Activated T-cell treated with anti-CD3 and anti-CD28 coated beads, Interleukin-2, amount 50 U/mL, for 4 hours (primary cell): ENCODE results near the gene ATP7B. TPM values are rescaled to one million over a fixed set of nuclear protein-coding genes. Genes with fewer than 3 reads are reported as not detected.

Source experiments
- ATAC-seq, 2 donors: fragments of 200-7000 bp; cut with Tn5 transposase; one replicate each; pipeline ENCODE4 v1.10.0; 2021
- DNase-seq: peaks from one replicate; pipeline ENCODE4 v3.0.0-alpha.2; 2020
- H3K27me3 Mint-ChIP-seq: one replicate; pipeline ENCODE4 v1.8.0; 2021; ENCODE audit warnings: low read depth, mixed read lengths
- H3K36me3 Mint-ChIP-seq: one replicate; pipeline ENCODE4 v1.8.0; 2022; ENCODE audit warnings: mixed read lengths; ENCODE audit not compliant: insufficient read depth
- H3K4me1 Mint-ChIP-seq: one replicate; pipeline ENCODE4 v1.8.0; 2021; ENCODE audit warnings: low read depth, mixed read lengths
- H3K4me3 Mint-ChIP-seq: one replicate; pipeline ENCODE4 v1.8.0; 2021; ENCODE audit warnings: mild to moderate bottlenecking, moderate library complexity, mixed read lengths
- H3K9me3 Mint-ChIP-seq: one replicate; pipeline ENCODE4 v1.8.0; 2021; ENCODE audit warnings: mixed read lengths
- total RNA-seq, 3 donors: library from RNA; stranded (reverse); gene quantifications; one replicate each; pipeline ENCODE4 v1.2.1, GENCODE V29; 2021

Gene ATP7B
- total RNA-seq, 3 donors from 2014 or later, result 0.54 to 0.83 (median 0.61) TPM

- H3K4me1 Mint-ChIP-seq, result peaks cover 20% of the 10 kb centered on the region
- H3K9me3 Mint-ChIP-seq, result peaks cover 9% of the 10 kb centered on the region
- H3K36me3 Mint-ChIP-seq, result peaks cover 73% of the 10 kb centered on the region
- H3K27me3 Mint-ChIP-seq, result no peaks in the 10 kb centered on the region
- ATAC-seq (no peak), DNase-seq (no peak)
- H3K4me3 Mint-ChIP-seq, result no peak within 1 kb of the TSS
Measured at GRCh38 chr13:52024481-52024880, 13.2 kb upstream of the ATP7B start, which contains the start of gene UTP14C. TSS of gene UTP14C (plus strand) at chr13:52024691. CDS start at chr13:52028805, 4,114 bp downstream.

- Mint-ChIP-seq H3K9me3 (peaks cover 6% of the 10 kb centered on the region), H3K36me3 (peaks cover 66% of the 10 kb centered on the region), H3K4me1 (peaks cover 23% of the 10 kb centered on the region), H3K27me3 (no peaks in the 10 kb centered on the region), H3K4me3 (no peak overlapping the region)
- DNase-seq, result no peak
- no peak for ATAC-seq
Measured at GRCh38 chr13:52022356-52022755, 11.1 kb upstream of the ATP7B start.

- no peak for DNase-seq
- no peak overlapping the region for H3K4me3 Mint-ChIP-seq
- H3K4me1 Mint-ChIP-seq, result peaks cover 18% of the 10 kb centered on the region
- H3K27me3 Mint-ChIP-seq, result no peaks in the 10 kb centered on the region
- H3K36me3 Mint-ChIP-seq, result peaks cover 61% of the 10 kb centered on the region
- ATAC-seq, result no peak
- no peaks in the 10 kb centered on the region for H3K9me3 Mint-ChIP-seq
Measured at GRCh38 chr13:52020191-52020590, 8.9 kb upstream of the ATP7B start.

GRCh38 chr13:52016296-52016695 lies 5.0 kb upstream of the ATP7B start:
- Mint-ChIP-seq H3K36me3 (peaks cover 41% of the 10 kb centered on the region), H3K4me3 (no peak overlapping the region), H3K9me3 (no peaks in the 10 kb centered on the region), H3K27me3 (no peaks in the 10 kb centered on the region), H3K4me1 (peaks cover 28% of the 10 kb centered on the region)
- no peak for ATAC-seq
- DNase-seq, result no peak

- peaks cover 17% of the 10 kb centered on the region for H3K36me3 Mint-ChIP-seq
- DNase-seq (no peak), ATAC-seq (no peak)
- no peaks in the 10 kb centered on the region for H3K9me3 Mint-ChIP-seq
- H3K27me3 Mint-ChIP-seq, result peaks cover 22% of the 10 kb centered on the region
- H3K4me1 Mint-ChIP-seq, result peaks cover 30% of the 10 kb centered on the region
- H3K4me3 Mint-ChIP-seq, result peak overlapping the region; percentile 99
Measured at GRCh38 chr13:52012512-52012836, 1.2 kb upstream of the ATP7B start.

- Mint-ChIP-seq H3K9me3 (no peaks in the 10 kb centered on the region), H3K4me3 (peak within 1 kb of the TSS; percentile 99)
Measured at GRCh38 chr13:52011632-52012511, 622 bp upstream of the ATP7B start, which contains the start of gene ALG11. TSS of gene ALG11 (plus strand) at chr13:52012398. CDS start at chr13:52012419, 21 bp downstream.

GRCh38 chr13:52009946-52010345 lies 1.3 kb downstream of the ATP7B start:
- Mint-ChIP-seq H3K27me3 (peaks cover 26% of the 10 kb centered on the region), H3K4me3 (peak overlapping the region; percentile 60), H3K4me1 (peaks cover 19% of the 10 kb centered on the region), H3K36me3 (no peaks in the 10 kb centered on the region), H3K9me3 (no peaks in the 10 kb centered on the region)
- DNase-seq (no peak), ATAC-seq (no peak)

More at GRCh38 chr13:52011632-52012511, 622 bp upstream of the ATP7B start, which contains the start of gene ALG11:
- ATAC-seq (peak; percentile 97 to 98), DNase-seq (peak; percentile 100)
- Mint-ChIP-seq H3K4me1 (peaks cover 26% of the 10 kb centered on the region), H3K27me3 (peaks cover 24% of the 10 kb centered on the region), H3K36me3 (peaks cover 12% of the 10 kb centered on the region)

GRCh38 chr13:52006523-52007245 lies 4.6 kb downstream of the ATP7B start:
- Mint-ChIP-seq H3K9me3 (no peaks in the 10 kb centered on the region), H3K4me1 (peaks cover 8% of the 10 kb centered on the region)

GRCh38 chr13:52005841-52006522 lies 5.3 kb downstream of the ATP7B start:
- H3K36me3 Mint-ChIP-seq, result no peaks in the 10 kb centered on the region
- H3K9me3 Mint-ChIP-seq, result no peaks in the 10 kb centered on the region
- no peak for DNase-seq
- H3K4me1 Mint-ChIP-seq, result peaks cover 4% of the 10 kb centered on the region
- peaks cover 23% of the 10 kb centered on the region for H3K27me3 Mint-ChIP-seq
- ATAC-seq, result no peak
- H3K4me3 Mint-ChIP-seq, result no peak overlapping the region

More at GRCh38 chr13:52006523-52007245, 4.6 kb downstream of the ATP7B start:
- Mint-ChIP-seq H3K27me3 (peaks cover 26% of the 10 kb centered on the region), H3K36me3 (no peaks in the 10 kb centered on the region), H3K4me3 (no peak overlapping the region)
- ATAC-seq (no peak), DNase-seq (no peak)

GRCh38 chr13:52004511-52005170 lies 6.6 kb downstream of the ATP7B start:
- Mint-ChIP-seq H3K4me1 (no peaks in the 10 kb centered on the region), H3K9me3 (no peaks in the 10 kb centered on the region), H3K4me3 (no peak overlapping the region), H3K36me3 (no peaks in the 10 kb centered on the region), H3K27me3 (peaks cover 17% of the 10 kb centered on the region)
- ATAC-seq (no peak), DNase-seq (no peak)

- H3K27me3 Mint-ChIP-seq, result peaks cover 13% of the 10 kb centered on the region
- no peak for ATAC-seq
Measured at GRCh38 chr13:52003541-52003940, 7.7 kb downstream of the ATP7B start.

GRCh38 chr13:52002361-52002760 lies 8.9 kb downstream of the ATP7B start:
- Mint-ChIP-seq H3K4me1 (no peaks in the 10 kb centered on the region), H3K9me3 (no peaks in the 10 kb centered on the region), H3K4me3 (no peak overlapping the region), H3K36me3 (no peaks in the 10 kb centered on the region), H3K27me3 (peaks cover 15% of the 10 kb centered on the region)
- DNase-seq, result no peak
- ATAC-seq, result no peak

More at GRCh38 chr13:52003541-52003940, 7.7 kb downstream of the ATP7B start:
- no peak overlapping the region for H3K4me3 Mint-ChIP-seq
- DNase-seq, result no peak
- H3K9me3 Mint-ChIP-seq, result no peaks in the 10 kb centered on the region
- H3K36me3 Mint-ChIP-seq, result no peaks in the 10 kb centered on the region
- H3K4me1 Mint-ChIP-seq, result no peaks in the 10 kb centered on the region

- Mint-ChIP-seq H3K4me1 (no peaks in the 10 kb centered on the region), H3K36me3 (no peaks in the 10 kb centered on the region), H3K4me3 (no peak overlapping the region), H3K9me3 (no peaks in the 10 kb centered on the region), H3K27me3 (peaks cover 13% of the 10 kb centered on the region)
- DNase-seq, result no peak
- ATAC-seq, result peak; percentile 63 to 77
Measured at GRCh38 chr13:52001120-52001731, 10.0 kb downstream of the ATP7B start.
